HG03025 (cell line): Measurements from ENCODE around the gene SLC2A9.

Experiments used
- ATAC-seq: cut with Tn5 transposase; IDR thresholded peaks from one replicate; pipeline ENCODE4 v1.9.1; 2021; ENCODE audit warnings: mild to moderate bottlenecking, moderate library complexity; ENCODE audit not compliant: unreplicated experiment, low FRiP score

Gene SLC2A9

GRCh38 chr4:10020871-10021652, at the start of gene SLC2A9:
TSS of gene SLC2A9 (minus strand) at chr4:10021497. CDS start at chr4:10021429, 68 bp downstream.
- no peak for ATAC-seq

- no peak for ATAC-seq
Measured at GRCh38 chr4:10069075-10069642, 47.9 kb upstream of the SLC2A9 start.

DNA sequence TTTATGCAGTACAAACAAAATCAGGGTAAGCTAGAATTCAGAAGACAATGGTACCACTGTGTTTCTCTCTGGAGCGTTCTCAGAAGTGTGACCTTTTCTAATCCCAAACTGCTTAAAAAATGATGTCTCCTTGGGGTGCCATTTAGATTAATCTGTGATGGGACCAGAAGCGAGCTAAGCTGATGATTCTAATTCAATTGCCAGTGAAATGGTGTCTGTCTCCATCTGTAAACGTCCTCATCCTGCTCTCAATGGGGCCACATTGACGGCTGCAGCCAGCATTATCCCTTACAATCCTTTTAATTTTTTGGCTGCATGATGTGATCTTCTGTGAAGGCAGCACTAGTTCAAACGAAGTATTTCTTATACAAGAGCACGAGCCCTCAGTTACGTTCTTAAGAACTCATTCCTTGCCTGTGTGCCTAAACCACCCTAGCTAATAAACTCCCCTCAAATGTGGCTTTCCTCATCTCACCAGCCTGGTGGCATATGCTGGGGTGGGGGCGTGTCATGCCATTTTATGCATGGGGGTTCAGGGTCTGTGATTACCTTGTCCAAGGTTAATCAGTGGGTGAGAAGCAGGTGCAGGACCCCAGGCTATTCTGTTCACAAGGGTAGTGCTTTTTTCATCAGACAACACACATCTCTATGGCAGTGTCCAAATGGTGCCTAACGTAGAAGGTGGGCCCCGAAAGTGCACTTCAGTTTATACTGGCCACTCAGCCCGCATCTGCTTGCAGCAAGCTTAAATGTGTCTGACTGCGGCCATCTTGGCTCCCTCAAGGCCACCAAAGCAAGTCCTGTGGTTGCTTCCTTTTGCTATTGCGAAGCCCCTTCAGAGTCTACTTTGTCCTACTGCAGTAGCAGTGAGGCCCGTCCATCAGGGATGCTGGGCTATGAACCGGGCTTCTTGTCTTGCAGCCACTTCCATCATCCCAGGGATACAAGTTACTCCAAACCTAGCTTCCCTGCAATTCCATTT, 45.7 kb upstream of the SLC2A9 start:
- ATAC-seq, result no peak

GRCh38 chr4:10066206-10066605, 44.9 kb upstream of the SLC2A9 start:
- ATAC-seq, result no peak

GRCh38 chr4:10063544-10064300, 42.4 kb upstream of the SLC2A9 start:
- no peak for ATAC-seq

DNA sequence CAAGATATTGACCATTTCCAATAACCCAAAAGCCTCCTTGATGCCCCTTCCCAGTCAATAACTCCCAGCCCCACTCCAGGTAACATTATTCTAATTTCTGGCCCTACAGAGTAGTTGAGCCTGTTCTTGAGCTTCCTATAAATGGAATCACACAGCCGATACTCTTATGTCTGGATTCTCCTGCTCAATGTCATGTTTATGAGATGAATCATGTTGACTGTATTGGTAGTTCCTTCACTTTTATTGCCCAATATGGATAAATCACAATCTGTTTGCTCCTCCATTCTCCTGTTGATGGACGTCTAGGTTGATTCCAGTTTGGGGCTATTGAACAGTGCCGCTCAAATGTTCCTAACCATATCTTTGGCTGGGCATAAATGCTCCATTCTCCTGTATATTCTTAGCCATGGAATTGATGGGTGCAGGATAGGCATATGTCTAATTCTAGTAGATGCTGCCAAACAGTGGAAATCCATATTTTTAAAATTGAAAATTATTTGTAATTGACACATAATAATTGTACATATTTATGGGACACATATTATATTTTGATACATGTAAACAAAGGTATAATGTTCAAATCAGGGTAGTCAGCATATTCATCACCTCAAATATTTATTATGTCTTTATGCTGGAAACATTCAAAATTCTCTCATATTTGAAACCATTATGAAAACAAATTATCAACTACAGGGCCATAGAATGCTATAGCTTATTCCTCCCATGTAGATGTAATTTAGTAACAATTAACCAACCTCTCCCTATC, 40.5 kb upstream of the SLC2A9 start:
- no peak for ATAC-seq

GRCh38 chr4:10058371-10058770, 37.1 kb upstream of the SLC2A9 start:
- no peak for ATAC-seq

- ATAC-seq, result no peak
Measured at GRCh38 chr4:10057023-10057395, 35.7 kb upstream of the SLC2A9 start.

DNA sequence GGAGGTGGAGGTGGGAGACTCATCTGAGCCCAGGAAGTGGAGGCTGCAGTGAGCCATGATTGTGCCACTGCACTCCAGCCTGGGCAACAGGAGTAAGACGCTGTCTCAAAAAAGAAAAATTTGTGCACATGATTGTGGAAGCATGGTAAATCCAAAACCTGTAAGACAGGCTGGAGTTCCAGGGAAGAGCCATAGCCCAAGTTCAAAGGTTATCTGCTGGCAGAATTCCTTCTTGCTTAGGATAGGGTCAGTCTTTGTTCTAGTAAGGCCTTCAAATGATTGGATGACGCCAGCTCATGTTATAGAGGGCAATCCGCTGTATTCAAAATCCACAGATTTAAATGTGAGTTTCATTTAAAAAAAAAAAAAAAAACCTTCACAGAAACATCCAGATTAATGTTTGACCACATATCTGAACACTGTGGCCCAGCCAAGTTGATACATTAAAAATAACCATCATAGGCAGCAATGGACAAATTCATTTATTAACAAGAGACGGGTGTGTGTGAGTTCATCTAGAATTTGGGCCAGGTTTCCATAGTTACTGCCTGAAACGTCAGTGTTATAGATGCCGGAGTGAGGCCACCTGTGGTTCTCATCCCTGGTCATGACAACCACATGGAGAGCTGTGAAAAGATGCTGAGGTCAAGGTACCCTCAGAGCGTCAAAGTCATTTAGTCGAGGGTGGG, 35.2 kb upstream of the SLC2A9 start:
- no peak for ATAC-seq

GRCh38 chr4:10055871-10056270, 34.6 kb upstream of the SLC2A9 start:
- ATAC-seq, result no peak

DNA sequence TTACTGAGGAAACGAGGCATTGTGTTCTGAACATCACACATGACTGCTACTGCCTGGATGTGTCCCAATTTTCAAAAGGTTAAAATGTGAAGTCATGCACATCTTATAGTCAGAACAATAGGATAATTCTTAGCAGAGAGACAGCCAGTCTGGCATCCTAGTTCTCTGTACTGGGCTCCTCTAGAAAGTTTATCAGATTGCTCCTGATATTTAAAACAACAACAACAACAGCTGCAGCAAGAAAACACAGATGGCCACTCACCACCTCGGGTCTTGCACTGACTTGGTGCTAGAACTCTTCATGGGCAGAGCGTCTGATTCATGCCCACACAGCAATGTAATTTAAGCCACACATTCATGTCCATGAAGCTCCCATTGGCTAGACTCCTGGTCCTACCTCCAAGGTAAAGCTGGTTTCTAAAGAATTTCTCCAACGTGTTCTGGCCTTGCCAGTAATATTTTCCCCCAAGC, 33.3 kb upstream of the SLC2A9 start:
- no peak for ATAC-seq

GRCh38 chr4:10053635-10054453, 32.5 kb upstream of the SLC2A9 start:
- ATAC-seq, result no peak

- no peak for ATAC-seq
Measured at GRCh38 chr4:10051517-10052135, 30.3 kb upstream of the SLC2A9 start.

DNA sequence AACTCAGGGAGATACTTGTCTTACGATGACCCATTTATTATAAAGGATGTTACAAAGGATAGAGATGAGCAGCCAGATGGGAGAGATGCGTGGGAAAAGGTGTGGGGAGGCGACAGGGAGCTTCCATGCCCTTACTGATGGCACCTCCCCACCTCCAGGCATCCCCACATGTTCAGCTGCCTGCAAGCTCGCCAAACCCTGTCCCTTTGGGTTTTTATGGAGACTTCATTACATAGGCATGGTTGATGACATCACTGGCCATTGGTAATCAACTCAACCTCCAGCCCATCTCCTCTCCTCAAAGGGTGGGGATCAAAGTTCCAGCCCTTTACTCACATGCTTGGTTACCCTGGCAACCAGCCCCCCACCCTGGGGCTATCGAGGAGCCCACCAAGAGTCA, 29.4 kb upstream of the SLC2A9 start:
- ATAC-seq, result no peak

DNA sequence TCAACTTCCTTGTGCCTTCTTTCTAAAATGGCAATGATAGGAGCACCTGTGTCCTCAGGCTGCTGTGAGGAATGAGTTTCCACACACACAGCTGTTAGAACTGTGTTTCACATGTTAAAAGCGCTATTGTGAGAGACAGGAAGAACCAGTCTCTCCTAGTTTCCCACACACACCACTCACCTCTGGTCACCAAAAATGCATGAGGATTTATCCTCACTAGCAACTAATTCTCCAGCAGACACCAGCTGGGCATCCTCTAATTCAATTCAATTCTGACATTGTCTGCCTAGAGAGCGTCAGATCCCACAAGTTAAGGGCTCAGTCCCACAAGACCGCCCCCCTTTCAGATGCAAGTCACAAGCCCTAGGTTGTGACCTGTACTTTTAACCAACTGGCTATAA, 29.0 kb upstream of the SLC2A9 start:
- ATAC-seq, result no peak

- ATAC-seq, result no peak
Measured at GRCh38 chr4:10048941-10049697, 27.8 kb upstream of the SLC2A9 start.

DNA sequence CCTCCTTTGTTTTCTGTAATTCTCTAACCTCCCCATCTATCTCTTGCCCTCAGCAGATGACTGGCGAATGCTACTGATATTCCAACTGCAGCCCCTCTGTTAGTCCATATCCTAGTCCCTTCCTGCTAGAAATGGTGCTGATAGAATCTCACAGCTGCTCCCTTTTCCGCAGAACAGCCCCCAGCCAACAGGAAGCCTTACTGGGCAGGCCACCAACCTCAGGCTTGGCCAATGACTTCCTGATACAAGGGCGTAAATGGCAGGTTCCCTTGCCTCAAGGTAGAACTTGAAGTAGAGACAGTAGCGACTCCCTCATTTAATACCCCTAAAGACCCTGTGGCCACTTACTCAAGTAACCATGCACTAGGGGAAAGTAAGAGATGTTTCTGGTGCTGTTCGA, 26.7 kb upstream of the SLC2A9 start:
- ATAC-seq, result no peak
